22Rv1 (cell line): Measurements from ENCODE around the gene TBC1D22A.

ENCODE experiments used
- CTCF ChIP-seq: fragments of 450-650 bp; IDR thresholded peaks from 2 replicates; pipeline ENCODE4 v1.5.1; 2017; ENCODE audit warnings: mild to moderate bottlenecking
- ZFX ChIP-seq: fragments of 450-650 bp; IDR thresholded peaks from 2 replicates; pipeline ENCODE4 v1.6.1; 2017; ENCODE audit warnings: antibody characterized with exemption, borderline replicate concordance

DNA sequence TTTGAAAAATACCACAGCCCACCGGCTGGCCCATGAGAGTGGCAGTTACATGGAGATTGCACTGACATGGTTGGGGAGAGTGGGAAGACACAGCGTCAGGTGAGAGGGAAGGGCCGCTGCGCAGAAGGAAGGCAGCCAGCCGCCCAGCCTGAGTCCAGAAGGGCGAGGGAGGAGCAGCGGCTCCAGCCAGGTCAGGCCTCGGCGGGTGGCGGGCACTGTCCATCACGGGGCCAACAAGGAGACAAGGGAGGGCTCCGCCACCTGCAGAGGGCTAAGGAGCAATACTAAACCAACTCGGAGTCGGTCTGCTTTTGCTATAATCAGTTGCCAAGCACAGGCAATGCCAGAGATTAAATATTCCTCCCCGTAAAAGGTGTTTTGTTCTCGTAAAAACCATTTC is 384.5 kb downstream of the TBC1D22A start:
- TF ChIP-seq CTCF: no peak
- no peak for TF ChIP-seq ZFX
